Adipocyte (in vitro differentiated cells): ENCODE data around the gene MDH1.
"Not testable (repeated sequence)": the region's sequence is repeated elsewhere in the genome, so short reads cannot be mapped to it uniquely, and the experiment has no call there.

Experiments
- DNase-seq: peaks from one replicate; pipeline ENCODE4 v3.0.0-alpha.2; 2015; ENCODE audit warnings: low read depth
- H3K27me3 ChIP-seq: replicated peaks from 2 replicates; pipeline ENCODE4 v1.7.0; 2013; ENCODE audit warnings: mild to moderate bottlenecking, low read length, moderate library complexity; ENCODE audit not compliant: control insufficient read depth, insufficient read depth
- H3K36me3 ChIP-seq: 2 replicates; pipeline ENCODE4 v1.7.0; 2013; ENCODE audit warnings: low read length, mild to moderate bottlenecking, moderate library complexity; ENCODE audit not compliant: control insufficient read depth, insufficient read depth, severe bottlenecking
- H3K4me1 ChIP-seq: 2 replicates; pipeline ENCODE4 v1.7.0; 2013; ENCODE audit warnings: mild to moderate bottlenecking, low read length, moderate library complexity; ENCODE audit not compliant: control insufficient read depth, insufficient read depth
- H3K4me3 ChIP-seq: 2 replicates; pipeline ENCODE4 v1.7.0; 2013; ENCODE audit warnings: mild to moderate bottlenecking, low read length, moderate library complexity
- H3K9ac ChIP-seq: 2 replicates; pipeline ENCODE4 v1.7.0; 2013; ENCODE audit warnings: mild to moderate bottlenecking, low read length, moderate library complexity
- H3K9me3 ChIP-seq: 2 replicates; pipeline ENCODE4 v1.7.0; 2013; ENCODE audit warnings: mild to moderate bottlenecking, low read length, moderate library complexity; ENCODE audit not compliant: control insufficient read depth

The MDH1 gene

DNA sequence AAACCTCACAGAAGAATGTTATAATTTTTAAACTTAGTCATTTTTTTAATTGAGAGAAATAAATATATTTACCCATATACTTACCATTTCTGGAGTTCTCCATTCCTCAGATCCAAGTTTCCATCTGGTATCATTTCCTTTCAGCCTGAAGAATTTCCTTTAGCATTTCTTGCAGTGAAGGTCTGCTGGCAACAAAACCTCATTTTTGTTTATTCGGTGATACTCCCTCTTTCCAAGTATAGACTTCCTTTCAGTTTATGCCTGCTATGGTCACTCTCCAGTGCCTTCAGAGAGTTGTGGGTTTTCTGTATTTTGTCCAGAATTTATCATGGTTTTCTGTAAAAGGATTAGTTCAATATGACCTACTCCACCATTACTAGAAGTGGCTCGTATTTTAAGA is 17.5 kb upstream of the MDH1 start:
- Histone ChIP-seq H3K4me1 (no peaks in the 10 kb centered on the region), H3K9ac (no peak overlapping the region), H3K36me3 (no peaks in the 10 kb centered on the region), H3K27me3 (no peaks in the 10 kb centered on the region), H3K9me3 (no peaks in the 10 kb centered on the region), H3K4me3 (no peak overlapping the region)
- no peak for DNase-seq

DNA sequence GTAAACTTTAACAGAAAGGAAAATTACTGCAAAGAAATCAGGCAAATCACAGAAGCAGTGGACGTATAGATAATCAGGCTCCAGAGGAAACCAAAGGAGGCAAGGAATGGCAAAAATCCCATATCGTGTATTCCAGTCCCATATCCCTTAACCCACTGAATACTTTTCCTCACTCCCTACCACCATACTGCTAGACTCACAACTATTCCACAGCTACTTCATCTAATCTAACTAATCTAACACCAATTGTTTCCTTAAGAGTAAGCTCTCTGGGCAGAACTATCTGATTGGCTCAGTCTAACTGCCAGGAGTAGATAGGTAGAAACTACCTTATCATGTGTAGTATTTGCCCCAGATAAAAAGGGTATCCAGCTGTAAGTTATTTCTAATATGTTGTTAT is 16.8 kb upstream of the MDH1 start:
- Histone ChIP-seq H3K9me3 (no peaks in the 10 kb centered on the region), H3K4me1 (no peaks in the 10 kb centered on the region), H3K4me3 (no peak overlapping the region), H3K9ac (no peak overlapping the region), H3K27me3 (no peaks in the 10 kb centered on the region), H3K36me3 (no peaks in the 10 kb centered on the region)
- no peak for DNase-seq

DNA sequence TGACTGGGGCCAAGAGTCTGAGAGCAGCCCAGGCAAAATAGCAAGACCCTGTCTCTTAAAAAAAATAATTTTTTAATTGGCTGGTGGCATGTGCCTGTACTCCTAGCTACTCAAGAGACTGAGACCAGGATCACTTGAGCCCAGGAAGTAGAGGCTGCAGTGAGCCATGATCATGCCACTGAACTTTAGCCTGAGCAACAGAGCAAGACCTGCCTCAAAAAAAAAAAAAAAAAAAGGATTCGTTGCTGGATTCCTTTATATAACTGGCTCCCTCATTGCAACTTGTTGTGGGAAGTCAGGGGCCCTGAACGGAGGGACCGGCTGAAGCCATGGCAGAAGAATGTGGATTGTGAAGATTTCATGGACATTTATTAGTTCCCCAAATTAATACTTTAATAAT is 15.7 kb upstream of the MDH1 start:
- H3K4me1 ChIP-seq, DNase-seq, H3K9me3 ChIP-seq, H3K27me3 ChIP-seq, H3K9ac ChIP-seq, H3K36me3 ChIP-seq, H3K4me3 ChIP-seq: not testable (repeated sequence)

DNA sequence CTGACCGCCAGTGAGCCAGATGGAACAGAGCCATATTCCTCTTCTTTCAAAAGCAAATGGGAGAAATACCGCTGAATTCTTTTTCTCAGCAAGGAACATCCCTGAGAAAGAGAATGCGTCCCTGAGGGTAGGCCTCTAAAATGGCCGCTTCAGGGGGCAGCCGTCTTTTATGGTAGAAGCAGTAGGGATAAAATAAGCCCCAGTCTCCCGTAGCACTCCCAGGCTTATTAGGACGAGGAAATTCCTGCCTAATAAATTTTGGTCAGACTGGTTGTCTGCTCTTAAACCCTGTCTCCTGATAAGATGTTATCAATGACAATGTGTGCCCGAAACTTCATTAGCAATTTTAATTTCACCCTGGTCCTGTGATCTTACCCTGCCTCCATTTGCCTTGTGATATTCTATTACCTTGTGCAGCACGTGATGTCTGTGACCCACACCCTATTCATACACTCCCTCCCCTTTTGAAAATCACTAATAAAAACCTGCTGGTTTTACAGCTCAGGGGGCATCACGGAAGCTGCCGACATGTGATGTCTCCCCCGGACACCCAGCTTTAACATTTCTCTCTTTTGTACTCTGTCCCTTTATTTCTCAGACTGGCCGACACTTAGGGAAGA is 14.9 kb upstream of the MDH1 start:
- not testable (repeated sequence) for H3K4me1 ChIP-seq, H3K27me3 ChIP-seq, DNase-seq, H3K9me3 ChIP-seq, H3K36me3 ChIP-seq, H3K4me3 ChIP-seq, H3K9ac ChIP-seq

DNA sequence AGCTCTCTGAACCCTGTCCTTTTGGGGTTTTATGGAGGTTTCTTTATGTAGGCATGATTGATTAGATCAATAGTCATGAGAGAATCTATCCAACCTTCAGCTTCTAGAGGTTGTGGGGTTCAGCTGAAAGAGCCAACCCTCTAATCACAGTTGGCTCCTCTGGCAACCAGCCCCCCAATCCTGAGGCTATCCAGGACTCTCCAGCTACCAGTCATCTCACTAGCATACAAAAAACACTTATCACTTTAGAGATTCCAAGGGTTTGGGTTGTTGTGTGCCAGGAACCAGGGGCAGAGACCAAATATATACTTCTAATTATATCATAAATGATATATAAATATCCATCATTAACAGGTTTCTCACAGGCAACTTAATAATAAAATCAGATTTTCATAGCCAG is 12.2 kb upstream of the MDH1 start:
- H3K36me3 ChIP-seq = no peaks in the 10 kb centered on the region

DNA sequence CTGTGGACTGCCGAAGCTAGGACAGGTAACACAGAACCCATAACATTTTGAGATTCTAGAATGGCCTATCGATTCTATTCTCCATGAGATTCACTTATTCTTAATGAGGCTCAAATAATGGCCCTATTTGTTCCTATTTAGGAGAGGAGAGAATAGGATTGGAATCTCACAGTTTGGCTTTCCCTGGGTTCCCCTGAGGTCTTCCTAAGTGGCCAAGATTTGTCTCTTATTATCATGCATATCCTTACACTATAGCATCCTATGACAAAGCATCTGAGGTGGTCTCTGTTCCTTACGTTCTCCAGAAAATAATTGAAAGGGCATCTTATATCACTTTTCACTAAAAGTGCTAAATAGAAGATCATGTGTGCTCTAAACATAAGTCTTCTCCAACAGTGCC is 10.0 kb upstream of the MDH1 start:
- no peaks in the 10 kb centered on the region for H3K9me3 ChIP-seq
- H3K4me1 ChIP-seq = peaks cover 17% of the 10 kb centered on the region
- no peak overlapping the region for H3K9ac ChIP-seq
- no peak for DNase-seq
- no peak overlapping the region for H3K4me3 ChIP-seq
- no peaks in the 10 kb centered on the region for H3K27me3 ChIP-seq
- no peaks in the 10 kb centered on the region for H3K36me3 ChIP-seq

More for the DNA sequence above, 12.2 kb upstream of the MDH1 start:
- DNase-seq = no peak
- peaks cover 12% of the 10 kb centered on the region for H3K4me1 ChIP-seq
- H3K27me3 ChIP-seq = no peaks in the 10 kb centered on the region
- no peaks in the 10 kb centered on the region for H3K9me3 ChIP-seq
- H3K4me3 ChIP-seq = no peak overlapping the region
- H3K9ac ChIP-seq = no peak overlapping the region

DNA sequence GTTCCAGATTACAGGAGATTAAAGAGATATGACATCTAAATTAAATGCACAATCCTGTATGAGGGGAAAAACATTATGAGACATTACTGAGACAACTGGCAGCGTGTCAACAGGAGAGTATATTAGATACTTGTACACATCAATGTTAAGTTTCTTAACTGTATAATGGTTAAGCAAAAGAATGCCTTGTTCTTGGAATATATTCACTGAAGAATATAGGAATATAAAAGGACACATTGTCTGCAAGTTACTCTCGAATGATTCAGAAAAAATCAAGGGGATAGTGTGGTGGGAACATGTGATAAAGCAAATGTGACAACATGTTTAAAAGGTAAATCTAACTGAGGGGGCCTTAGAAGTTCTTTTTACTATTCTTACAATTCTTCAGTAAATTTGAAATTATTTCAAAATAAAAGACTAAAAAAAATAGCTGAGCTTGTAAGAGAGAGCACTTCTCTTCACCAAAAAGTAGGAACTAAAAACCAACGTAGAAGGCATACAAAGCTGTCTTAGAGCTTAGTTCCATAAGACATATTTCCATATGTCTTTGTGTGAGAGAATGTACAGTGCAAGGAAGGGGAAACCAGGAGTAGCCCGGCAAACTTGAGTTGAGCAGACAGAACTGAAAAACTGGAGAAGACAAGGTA is 8.0 kb upstream of the MDH1 start:
- Histone ChIP-seq H3K9ac (peak overlapping the region; percentile 66), H3K9me3 (no peaks in the 10 kb centered on the region), H3K36me3 (no peaks in the 10 kb centered on the region), H3K4me3 (peak overlapping the region; percentile 55), H3K27me3 (no peaks in the 10 kb centered on the region), H3K4me1 (peaks cover 17% of the 10 kb centered on the region)
- DNase-seq = no peak

DNA sequence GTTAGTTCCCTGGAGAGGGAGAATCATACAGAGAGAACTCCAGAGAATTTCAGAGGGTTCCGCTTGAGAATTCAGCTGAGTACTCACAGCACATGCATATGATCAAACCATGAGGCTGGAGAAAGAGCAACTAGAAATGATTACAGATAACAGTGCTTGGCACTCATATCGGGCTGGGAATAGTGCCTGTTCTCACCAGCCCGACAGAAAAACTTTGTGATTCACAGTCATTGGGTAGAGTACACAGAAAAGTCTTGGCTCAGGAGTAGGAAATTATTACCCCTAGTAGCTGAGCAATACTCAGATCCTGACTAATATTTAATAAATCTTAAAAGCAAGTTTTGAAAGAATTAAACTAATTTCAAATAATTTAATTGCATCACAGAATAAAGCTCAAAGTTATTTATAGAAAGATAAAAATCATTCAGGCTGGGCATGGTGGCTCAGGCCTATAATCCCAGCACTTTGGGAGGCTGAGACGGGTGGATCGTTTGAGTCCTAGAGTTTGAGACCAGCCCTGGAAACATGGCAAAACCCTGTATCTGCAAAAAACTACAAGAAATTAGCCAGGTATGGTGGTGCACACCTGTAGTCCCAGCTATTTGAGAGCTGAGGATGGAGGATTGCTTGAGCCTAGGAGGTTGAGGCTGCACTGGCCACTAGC is 7.3 kb upstream of the MDH1 start:
- no peaks in the 10 kb centered on the region for H3K36me3 ChIP-seq
- no peak for DNase-seq
- no peaks in the 10 kb centered on the region for H3K9me3 ChIP-seq
- peak overlapping the region; percentile 55 for H3K4me3 ChIP-seq
- H3K27me3 ChIP-seq = no peaks in the 10 kb centered on the region
- H3K9ac ChIP-seq = peak overlapping the region; percentile 66
- peaks cover 17% of the 10 kb centered on the region for H3K4me1 ChIP-seq

DNA sequence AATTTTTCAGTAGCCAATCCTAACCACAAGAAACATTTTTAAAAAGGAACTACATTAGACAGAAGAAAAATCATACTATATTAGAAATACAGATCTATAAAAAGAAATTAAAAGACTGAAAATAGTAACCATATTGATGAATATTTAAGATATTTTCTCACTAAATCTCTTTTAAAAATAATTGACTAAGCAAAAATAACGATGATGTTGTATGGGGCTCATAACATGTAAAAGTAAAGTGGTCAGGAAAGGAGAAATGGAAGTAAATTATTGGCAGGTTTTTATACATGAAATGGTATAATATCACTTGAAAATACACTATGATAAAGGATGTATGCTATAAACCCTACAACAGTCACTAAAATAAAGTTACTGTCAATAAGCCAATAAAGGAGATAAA is 5.9 kb upstream of the MDH1 start:
- no peaks in the 10 kb centered on the region for H3K27me3 ChIP-seq
- no peak overlapping the region for H3K4me3 ChIP-seq
- DNase-seq = no peak
- H3K36me3 ChIP-seq = no peaks in the 10 kb centered on the region
- H3K9me3 ChIP-seq = no peaks in the 10 kb centered on the region
- peaks cover 20% of the 10 kb centered on the region for H3K4me1 ChIP-seq
- no peak overlapping the region for H3K9ac ChIP-seq

DNA sequence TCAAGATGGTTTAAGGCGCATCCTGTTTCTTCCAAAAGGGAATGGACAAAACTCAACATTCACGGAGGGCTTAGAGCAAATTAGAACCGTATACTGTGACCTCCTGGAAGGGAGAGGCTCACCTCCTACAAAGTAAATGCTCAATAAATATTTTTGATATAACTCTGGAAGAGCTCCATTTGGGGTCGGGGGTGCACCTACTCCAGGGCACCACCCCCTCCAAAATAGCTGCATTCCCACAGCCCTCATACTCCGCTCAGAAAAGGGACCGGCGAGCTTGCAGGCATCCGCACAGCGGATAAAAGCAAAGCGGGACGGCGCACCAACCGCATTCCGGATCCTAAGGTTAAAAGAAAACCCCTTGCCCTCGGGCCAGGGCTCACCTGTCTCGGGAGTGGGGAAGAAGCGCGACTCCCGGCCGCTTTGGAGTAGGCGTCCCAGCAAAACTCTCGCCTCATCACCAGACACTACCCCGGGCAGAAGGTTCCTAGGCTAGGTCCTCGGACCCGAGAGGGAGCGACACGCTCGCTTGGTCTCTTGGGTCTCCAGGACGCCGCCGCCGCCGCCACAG is 864 bp upstream of the MDH1 start:
- no peaks in the 10 kb centered on the region for H3K27me3 ChIP-seq
- no peaks in the 10 kb centered on the region for H3K9me3 ChIP-seq
- H3K4me1 ChIP-seq = peaks cover 29% of the 10 kb centered on the region
- H3K4me3 ChIP-seq = peak overlapping the region; percentile 98
- peaks cover 8% of the 10 kb centered on the region for H3K36me3 ChIP-seq
- peak overlapping the region; percentile 97 for H3K9ac ChIP-seq
- no peak for DNase-seq

DNA sequence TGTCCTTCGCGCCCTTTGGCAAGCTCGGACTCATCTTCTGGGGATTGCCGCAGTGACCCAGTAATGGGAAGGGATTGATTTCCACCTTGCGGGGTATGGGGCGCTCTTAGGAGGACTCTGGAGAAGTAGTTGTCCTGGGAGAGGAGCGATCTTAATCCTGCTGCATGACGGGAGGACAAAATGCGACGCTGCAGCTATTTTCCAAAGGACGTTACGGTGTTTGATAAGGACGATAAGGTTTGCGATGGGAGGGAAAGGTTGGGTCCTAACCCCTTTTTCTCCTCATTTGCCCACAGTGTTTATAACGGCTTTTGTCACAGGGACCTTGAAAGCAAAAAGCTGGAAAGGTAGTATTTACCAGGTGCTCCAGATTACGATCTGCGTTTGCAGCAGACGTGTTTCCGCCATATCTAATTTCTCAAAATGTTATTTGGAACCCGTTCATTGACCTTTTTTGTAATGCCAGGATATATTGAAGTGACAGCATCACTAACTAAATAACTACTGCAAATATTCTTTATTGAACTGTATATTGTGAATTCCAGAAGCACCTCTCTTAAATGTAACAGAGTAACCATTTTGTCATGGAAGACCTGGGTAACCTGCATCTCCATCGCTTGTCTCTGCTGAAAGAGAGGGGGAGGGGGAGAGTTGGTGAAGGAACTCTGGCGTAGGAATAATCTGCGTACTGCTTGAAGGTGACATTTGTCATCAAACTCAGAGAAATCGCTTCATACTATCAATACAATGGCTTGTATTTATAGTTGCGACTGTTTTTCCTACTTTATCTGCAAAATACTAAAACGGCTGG is 590 bp downstream of the MDH1 start:
- DNase-seq = peak; percentile 9
- H3K9ac ChIP-seq = peak overlapping the region; percentile 97
- H3K36me3 ChIP-seq = peaks cover 20% of the 10 kb centered on the region
- peak overlapping the region; percentile 98 for H3K4me3 ChIP-seq
- no peaks in the 10 kb centered on the region for H3K9me3 ChIP-seq
- peaks cover 29% of the 10 kb centered on the region for H3K4me1 ChIP-seq
- no peaks in the 10 kb centered on the region for H3K27me3 ChIP-seq
